Adipose tissue (tissue), 3 donors: ENCODE measurements around the gene TP73. TPM values are rescaled to one million over a fixed set of nuclear protein-coding genes. Genes with fewer than 3 reads are reported as not detected.

Source experiments
- H3K27ac ChIP-seq: one replicate; pipeline ENCODE4 v1.5.1; 2013; ENCODE audit warnings: low read depth, low read length
- WGBS, 3 donors: extraction: QIAGEN DNeasy Blood & Tissue Kit; methylation state at CpG; one replicate each; pipeline ENCODE4 v1.1.7; 2013; 5-methylcytosine and 5-hydroxymethylcytosine counted together
- polyA plus RNA-seq, 3 donors: library from polyadenylated mRNA; stranded (reverse); fragments of 200-250 nt; gene quantifications; one replicate each; pipeline ENCODE4 v1.2.3, GENCODE V29; 2013
- donor health status: healthy with polysubstance abuse.
- donor health status: Bipolar disorder and iron deficiency.
- donor health status: healthy.

TP73 gene
- polyA plus RNA-seq, 3 donors: 0.01 to 0.24 TPM; not detected in 1

DNA sequence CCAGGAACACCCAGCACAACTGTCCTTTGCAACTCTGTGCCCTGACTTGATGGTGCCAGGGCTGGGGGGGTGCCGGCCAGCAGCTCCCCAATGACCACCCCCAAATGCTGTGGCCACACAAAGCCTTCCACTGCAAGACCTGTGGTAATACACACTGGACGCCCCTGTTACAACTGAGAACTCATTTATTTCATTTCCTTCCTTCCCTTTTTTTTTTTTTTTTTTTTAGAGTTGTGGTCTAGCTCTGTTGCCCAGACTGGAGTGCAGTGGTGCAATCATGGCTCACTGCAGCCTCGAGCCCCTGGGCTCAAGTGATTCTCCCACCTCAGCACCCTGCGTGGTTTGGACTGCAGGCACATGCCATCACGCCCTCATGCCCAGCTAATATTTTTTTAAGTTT lies 25.2 kb downstream of the TP73 start:
- 37 to 86% (median 46%) methylated on average over 5 of the region's 5 CpGs for WGBS, 3 donors
- no peak overlapping the region for H3K27ac ChIP-seq

DNA sequence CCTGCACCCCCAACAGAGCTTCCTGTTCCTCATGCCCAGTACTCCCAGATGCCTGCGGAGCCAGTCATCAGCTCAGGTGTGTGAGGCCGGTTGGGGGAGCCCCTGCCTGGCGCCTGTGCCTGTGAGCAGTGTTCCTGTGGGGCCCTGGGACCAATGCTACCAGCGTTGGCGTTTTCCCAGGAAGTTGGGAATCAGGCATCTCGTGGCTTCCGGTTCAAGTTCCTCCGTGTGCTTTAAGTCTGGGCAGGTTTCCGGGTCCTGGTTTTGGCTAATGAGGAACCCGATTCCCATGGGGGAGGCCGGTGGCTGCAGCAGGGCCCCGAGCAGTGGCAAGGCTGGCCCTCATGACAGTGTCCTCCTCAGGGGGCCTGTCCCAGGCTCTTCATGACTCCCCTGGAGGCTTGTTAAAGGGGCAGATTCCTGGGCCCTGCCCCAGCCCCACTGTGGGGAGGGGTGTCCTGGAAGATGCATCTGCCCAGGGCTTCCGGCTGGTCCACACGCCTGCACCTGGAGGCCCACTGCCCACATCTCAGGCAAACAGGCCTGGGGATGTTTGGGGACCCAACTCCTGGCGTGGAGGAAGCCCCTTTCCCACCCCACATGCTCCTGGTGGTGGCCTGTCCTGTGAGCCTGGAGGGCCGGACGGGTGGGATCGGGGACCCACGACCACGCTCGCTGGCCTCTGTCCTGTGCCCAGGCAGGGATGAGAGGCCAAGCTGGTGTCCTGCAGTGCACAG lies 26.2 kb downstream of the TP73 start:
- no peak overlapping the region for H3K27ac ChIP-seq
- 48 to 80% (median 53%) methylated on average over 21 of the region's 21 CpGs for WGBS, 3 donors

DNA sequence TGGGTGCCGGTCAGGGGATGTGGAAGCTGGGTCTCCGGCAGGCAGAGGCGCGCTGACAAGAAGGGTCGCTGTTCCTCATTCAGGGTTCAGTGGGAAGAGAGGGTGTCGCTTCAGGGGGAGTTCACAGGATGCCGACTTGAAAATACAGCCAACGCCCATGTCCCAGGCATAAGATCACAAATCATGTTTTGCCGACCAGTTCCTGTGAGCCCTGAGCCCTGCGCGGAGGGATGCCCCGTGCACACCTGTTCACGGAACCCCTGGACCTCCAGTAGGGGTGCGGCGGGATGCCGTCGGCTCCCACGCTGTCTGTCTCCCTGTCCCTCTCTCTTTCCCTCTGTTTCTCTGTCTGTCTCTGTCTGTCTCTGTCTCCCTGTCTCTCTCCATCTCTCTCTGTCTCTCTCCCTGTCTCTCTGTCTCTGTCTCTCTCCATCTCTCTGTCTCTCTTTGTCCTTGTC lies 26.8 kb downstream of the TP73 start:
- WGBS, 3 donors: 41 to 86% (median 63%) methylated on average over 13 to 17 of the region's 18 CpGs
- H3K27ac ChIP-seq: no peak overlapping the region

DNA sequence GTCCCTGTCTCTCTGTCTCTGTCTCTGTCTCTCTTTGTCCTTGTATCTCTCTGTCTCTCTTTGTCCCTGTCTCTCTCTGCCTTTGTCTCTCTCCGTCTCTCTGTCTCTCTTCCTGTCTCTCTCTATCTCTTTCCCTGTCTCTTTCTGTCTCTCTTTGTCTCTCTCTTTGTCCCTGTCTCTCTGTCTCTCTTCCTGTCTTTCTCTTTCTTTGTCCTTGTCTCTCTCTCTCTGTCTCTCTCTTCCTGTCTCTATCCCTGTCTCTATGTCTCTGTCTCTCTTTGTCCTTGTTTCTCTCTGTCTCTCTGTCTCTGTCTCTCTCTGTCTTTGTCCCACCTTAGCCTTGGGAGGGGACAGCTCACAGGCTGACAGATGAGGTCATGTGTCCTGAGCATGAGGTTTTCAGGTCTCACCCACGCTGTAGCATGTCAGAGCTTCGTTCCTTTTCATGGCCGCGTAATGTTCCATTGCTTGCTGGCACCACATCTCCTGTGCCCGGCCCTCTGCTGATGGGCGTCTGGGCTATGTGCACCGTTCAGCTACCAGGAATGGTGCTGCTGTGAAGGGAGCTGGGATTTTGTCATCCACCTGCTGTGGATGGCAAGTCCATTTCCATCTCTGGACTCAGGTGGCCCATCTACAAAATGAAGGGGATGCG lies 27.6 kb downstream of the TP73 start:
- 93 to 98% (median 97%) methylated on average over 9 of the region's 9 CpGs for WGBS, 3 donors
- H3K27ac ChIP-seq: no peak overlapping the region

DNA sequence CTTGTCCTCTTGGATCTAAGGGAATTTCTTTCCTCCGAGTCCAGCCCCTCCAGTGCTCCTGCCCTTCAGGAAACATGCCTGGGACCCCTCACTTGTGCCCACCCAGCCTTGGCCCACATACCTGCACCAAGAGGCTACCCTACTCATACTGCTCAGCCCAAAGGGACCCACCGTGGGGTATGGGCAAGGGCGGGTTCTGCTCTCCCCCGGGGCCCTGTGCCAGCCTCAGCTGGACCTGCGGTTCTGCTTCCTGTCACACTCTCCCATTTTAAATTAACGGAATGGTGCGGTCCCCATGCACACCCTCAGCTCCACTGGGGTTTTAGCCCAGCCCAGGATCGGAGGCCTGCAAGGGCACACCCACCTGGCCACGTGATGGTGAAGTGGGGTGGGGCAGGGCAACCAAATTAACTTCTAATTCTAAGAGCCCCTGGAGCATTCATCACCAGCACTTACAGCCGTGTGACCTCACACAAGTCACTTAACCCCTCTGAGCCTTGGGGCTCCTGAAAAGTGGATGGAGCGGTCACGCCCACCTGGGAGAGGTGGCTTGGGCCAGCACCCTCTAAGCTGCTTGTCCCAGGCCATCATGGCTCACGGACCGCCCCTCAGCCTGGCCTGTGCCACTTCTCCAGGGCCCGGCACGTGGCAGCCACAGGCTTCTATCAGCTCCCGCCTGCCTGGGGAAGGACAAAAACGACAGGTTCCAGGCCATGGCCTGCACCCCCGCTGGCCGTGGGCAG lies 28.3 kb downstream of the TP73 start:
- 74 to 80% (median 76%) methylated on average over 20 of the region's 20 CpGs for WGBS, 3 donors
- H3K27ac ChIP-seq: no peak overlapping the region

DNA sequence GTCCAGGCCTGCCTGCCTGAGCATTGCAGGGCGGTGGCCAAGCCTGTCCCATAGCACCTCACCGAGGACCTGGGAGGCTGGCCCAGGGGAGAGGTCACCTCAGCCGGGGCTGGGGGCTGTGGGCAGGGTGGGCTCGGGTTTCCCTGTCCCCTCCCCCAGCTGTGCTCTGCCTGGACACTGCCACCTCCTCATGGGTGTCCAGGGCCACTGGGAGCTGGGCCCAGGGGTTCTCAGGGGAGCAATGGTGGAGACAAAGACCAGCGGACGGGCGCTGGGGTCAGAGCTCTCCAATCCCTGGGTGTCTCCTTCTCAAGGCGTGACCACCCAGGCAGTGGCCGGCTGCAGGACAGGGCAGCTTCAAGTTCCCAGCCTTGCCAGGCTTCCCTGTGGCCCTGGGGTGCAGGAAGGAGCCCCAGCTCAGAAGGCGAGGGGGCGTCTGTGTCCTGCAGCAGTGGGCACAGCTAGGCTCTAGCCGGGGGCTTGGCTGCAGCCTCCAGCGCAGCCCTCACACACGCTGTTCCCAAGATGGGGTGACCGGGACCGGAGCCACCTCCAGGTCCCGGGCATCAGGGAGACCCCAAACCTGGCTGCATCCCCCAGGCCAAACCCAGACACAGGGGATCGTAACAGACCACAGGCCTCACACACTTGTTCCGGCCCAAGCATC lies 29.0 kb downstream of the TP73 start:
- WGBS, 3 donors: 90 to 96% (median 92%) methylated on average over 19 of the region's 19 CpGs
- H3K27ac ChIP-seq: no peak overlapping the region

DNA sequence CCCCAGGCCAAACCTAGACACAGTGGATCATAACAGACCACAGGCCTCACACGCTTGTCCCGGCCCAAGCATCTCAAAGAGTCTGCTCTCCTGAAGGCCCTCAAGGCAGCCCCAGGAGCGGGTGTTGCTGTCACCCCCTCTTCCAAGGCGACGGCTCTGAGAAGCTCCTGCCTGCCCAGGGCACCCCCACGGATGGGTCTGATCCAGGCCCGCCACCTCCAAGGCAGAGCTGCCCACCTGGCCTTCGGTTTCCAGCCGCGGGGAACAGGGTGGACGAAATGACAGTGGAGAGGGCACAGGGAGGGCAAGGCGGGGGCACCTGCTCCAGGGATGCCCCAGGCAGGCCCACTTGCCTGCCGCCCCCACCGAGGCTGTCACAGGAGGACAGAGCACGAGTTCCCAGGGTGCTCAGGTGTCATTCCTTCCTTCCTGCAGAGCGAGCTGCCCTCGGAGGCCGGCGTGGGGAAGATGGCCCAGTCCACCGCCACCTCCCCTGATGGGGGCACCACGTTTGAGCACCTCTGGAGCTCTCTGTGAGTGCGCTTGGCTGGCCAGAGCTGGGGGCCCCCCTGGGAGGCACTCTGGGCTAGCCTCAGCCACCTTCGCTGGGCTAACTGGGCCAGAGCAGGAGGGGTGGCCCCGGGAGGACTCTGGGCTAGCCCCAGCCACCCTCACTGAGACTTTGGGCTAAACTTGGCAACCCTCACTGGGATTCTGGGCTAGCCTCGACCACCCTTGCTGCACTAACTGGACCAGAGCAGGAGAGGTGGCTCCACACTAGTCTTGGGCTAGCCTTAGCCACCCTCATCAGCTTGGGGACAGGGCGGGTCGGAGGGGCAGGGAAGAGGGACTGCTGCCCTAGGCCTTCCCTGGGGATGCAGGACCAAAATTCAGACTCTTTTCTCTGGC lies 29.8 kb downstream of the TP73 start:
- 91 to 93% (median 93%) methylated on average over 27 of the region's 27 CpGs for WGBS, 3 donors

DNA sequence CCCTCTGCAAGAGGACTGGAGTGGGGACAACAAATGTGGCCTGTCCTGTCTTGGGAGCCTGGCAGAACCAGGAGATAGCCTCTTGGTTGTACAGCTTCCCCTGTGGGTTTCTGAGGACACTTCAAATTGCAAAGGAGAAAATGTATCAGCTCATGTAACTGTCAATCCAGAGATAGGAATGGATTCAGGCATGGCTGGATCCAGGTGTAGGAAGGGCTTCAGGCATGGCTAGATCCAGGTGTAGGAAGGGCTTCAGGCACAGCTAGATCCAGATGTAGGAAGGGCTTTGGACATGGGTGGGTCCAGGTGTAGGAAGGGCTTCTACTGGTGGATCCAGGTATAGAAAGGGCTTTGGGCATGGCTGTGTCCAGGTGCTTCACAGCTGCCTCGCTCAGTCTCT lies 30.9 kb downstream of the TP73 start:
- WGBS, 3 donors: 91 to 100% (median 100%) methylated on average over 1 of the region's 1 CpG
- no peak overlapping the region for H3K27ac ChIP-seq

More for the DNA sequence above, 29.8 kb downstream of the TP73 start:
- H3K27ac ChIP-seq: no peak overlapping the region

DNA sequence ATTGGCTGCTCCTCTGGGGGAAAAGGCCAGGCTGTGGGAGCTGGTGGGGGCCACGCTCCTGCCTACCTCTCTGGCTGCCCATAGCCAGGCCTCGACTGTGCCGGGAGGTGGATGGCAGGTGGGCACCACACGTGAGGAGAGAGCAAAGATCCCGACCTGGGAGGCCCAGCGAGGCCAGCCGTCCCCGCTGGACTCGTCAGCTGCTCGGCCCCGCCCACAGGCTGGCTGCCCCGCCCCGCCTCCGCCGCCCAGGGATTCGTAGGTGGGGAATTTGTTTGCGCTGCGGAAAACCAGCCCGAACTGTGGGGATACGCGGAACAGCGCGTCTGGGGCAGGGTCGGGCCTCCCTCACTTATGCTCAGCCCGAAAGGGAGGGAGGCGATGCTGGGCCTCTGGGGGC lies 31.7 kb downstream of the TP73 start:
- no peak overlapping the region for H3K27ac ChIP-seq
- 21 to 36% (median 26%) methylated on average over 26 of the region's 26 CpGs for WGBS, 3 donors

DNA sequence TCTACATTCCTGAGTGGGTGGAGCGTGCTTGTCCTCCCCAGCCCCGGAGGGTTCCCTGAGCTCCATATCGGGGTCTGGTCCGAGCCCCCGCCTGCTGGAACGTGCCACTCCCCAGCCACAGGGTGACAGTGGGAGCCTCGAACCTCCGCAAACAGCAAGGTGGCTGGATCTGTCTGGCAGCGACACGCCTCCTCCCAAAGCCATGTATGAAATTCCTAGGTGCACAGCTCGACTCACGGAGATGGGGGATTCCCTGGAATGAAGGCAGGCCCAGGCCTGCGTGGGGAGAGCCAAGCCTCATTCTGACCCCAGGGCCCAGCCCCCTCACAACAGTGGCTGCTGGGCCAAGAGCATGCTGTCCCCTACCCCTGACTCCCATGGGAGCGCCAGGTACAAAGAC lies 32.9 kb downstream of the TP73 start:
- WGBS, 3 donors: 84 to 92% (median 87%) methylated on average over 14 of the region's 14 CpGs
- no peak overlapping the region for H3K27ac ChIP-seq

DNA sequence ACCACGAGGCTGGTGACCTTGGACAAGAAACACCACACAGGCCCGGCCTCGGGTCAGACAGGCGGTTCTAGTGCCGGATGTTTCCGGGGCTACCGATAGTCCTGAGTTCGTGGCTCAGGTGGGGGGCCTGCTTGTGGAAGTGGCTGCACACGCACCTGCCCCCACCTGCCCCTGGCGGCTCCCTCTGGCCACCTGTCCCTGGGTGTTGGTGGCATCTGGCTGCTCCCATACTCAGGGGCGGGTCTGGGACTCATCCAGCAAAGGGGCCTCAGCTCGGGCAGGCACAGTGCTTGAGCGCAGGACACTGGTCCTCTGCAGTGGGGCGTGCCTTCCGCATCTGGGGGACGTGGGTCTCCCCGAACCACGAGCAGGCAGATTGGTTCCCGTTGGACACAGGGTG lies 33.6 kb downstream of the TP73 start:
- no peak overlapping the region for H3K27ac ChIP-seq
- WGBS, 3 donors: 76 to 89% (median 88%) methylated on average over 19 of the region's 19 CpGs

DNA sequence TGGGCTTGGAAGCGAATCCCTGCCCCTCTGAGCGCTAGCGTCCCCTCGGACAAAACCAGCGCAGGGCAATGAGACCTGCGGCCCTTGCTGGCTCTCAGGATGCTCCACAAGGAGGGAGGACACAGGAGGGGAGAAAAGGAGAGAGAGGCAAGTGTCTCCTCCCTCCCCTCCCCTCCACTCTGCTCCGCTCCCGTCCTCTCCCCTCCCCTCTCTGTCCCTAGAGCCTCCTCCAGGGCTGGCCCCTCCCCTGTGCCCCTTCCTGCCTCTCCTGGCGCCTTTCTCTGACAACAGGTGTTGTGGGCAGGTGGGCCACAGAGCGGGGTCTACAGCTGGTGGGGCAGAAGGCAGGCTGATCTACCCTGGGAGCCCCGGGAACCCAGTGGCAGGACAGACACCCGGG lies 35.2 kb downstream of the TP73 start:
- no peak overlapping the region for H3K27ac ChIP-seq
- 83 to 87% (median 84%) methylated on average over 9 to 12 of the region's 12 CpGs for WGBS, 3 donors

DNA sequence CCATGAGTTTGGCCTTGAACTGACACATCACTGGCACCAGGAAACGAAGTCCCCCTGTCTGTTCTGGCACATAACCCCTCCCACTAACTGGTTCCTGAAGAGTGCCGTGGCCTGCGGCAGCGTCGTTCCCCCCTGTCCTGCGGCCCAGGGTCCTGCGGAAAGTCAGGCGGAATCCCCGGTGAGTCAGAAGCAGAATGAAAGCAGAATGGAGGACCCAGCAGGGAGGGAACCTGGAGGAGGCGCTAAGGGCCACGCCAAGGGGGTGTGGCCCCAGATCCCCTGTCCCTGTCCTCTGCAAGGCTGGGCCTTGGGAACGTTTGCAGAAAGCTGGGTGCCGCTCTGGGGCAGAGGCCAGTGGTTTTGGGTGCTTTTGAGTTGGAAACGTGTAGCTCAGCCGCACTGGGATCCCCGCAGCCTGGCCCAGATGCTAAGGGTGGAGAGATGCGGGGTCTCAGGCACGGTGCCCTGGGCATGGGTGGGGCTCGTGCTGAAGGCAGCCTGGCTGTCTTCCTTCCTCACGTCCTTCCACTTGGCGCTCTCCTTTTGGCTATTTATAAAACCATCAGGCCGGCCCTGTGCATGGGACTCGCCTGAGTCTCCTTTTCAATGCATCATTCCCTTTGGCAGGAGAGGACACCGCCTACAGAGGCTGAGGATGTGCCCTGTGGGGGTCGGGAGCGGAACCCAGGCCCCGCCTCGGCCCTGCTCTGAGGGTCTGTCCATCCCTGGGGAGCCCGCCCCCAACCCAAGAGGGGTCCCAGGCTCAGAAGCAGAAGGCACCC lies 36.2 kb downstream of the TP73 start:
- 53 to 62% (median 54%) methylated on average over 28 to 29 of the region's 29 CpGs for WGBS, 3 donors

DNA sequence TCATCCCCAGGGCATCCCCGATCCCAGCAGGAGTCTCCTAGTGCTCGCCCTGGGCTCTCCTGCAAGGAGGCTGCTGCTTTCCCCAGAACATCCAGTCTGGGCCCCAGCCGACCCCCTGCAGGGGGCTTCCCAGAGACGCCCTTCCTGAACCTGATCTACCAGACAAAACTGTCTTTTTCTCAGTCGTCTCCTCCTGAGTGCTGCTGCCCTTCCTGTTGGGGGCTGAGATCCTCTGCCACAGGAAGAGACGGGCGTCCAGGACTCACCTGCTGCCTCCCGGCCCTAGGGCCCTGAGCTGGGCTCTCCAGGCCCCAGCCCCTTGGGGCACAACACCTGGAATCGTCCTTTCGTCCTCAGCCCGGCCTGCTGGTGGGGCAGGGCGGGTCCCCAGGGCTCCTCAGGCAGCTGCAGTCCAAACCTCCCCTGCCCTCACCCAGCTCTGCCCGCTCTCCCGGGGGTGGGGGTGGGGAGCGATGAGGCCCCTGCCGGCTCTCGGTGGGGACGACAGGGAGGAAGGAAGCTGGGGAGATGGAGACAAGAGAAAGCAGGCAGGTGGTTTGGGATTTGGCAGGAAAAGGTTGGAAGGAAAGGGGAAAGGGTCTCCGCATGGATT lies 36.9 kb downstream of the TP73 start:
- 51 to 71% (median 52%) methylated on average over 17 to 19 of the region's 19 CpGs for WGBS, 3 donors
- no peak overlapping the region for H3K27ac ChIP-seq

More for the DNA sequence above, 36.2 kb downstream of the TP73 start:
- no peak overlapping the region for H3K27ac ChIP-seq

DNA sequence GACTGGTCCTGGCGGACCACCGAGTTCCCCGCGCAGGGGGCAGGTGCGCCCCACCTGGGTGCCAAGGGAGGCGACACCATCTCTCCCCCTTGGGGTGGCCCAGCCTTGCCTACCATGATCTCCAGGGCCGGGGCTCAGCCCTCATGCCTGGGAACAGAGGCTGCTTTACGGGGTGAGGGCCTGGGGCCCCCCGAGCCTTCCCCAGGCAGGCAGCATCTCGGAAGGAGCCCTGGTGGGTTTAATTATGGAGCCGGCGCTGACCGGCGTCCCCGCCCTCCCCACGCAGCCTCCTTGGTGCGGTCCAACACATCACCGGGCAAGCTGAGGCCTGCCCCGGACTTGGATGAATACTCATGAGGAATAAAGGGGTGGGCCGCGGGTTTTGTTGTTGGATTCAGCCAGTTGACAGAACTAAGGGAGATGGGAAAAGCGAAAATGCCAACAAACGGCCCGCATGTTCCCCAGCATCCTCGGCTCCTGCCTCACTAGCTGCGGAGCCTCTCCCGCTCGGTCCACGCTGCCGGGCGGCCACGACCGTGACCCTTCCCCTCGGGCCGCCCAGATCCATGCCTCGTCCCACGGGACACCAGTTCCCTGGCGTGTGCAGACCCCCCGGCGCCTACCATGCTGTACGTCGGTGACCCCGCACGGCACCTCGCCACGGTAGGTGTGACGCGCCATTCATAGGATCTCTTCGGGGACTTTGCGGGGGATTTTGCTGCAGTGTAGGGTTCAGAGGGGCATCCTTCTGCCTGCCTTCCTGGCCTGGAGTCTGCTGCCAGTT lies 38.2 kb downstream of the TP73 start:
- 93 to 94% (median 94%) methylated on average over 50 of the region's 50 CpGs for WGBS, 3 donors
- no peak overlapping the region for H3K27ac ChIP-seq
